ENCODE results near the gene AIRE.
"Not testable (repeated sequence)": the region's sequence is repeated elsewhere in the genome, so short reads cannot be mapped to it uniquely, and the experiment has no call there.

Gene AIRE

GRCh38 chr21:44285138-44285992 is at the start of gene AIRE:
Gene AIRE (plus strand): TSS chr21:44285876. CDS start chr21:44286007, 131 bp downstream.
- DNase-seq: no peak

- not testable (repeated sequence) for DNase-seq
Measured at GRCh38 chr21:44240353-44240752, 45.3 kb upstream of the AIRE start.

GRCh38 chr21:44240842-44241241 is 44.8 kb upstream of the AIRE start, which contains the start of gene ICOSLG:
Gene ICOSLG (minus strand): TSS chr21:44240943. CDS start chr21:44240817, 126 bp downstream.
- not testable (repeated sequence) for DNase-seq

- DNase-seq: not testable (repeated sequence)
Measured at GRCh38 chr21:44241281-44241680, 44.4 kb upstream of the AIRE start.

GRCh38 chr21:44243980-44244379 is 41.7 kb upstream of the AIRE start:
- not testable (repeated sequence) for DNase-seq

GRCh38 chr21:44247904-44248303 is 37.8 kb upstream of the AIRE start:
- not testable (repeated sequence) for DNase-seq

- not testable (repeated sequence) for DNase-seq
Measured at GRCh38 chr21:44249204-44250037, 36.3 kb upstream of the AIRE start.

- no peak for DNase-seq
Measured at GRCh38 chr21:44253832-44254710, 31.6 kb upstream of the AIRE start.

- DNase-seq: no peak
Measured at GRCh38 chr21:44255511-44255981, 30.1 kb upstream of the AIRE start.

GRCh38 chr21:44258056-44258725 is 27.5 kb upstream of the AIRE start:
- DNase-seq: no peak

GRCh38 chr21:44259082-44259705 is 26.5 kb upstream of the AIRE start:
- no peak for DNase-seq

GRCh38 chr21:44260066-44260465 is 25.6 kb upstream of the AIRE start:
- no peak for DNase-seq

GRCh38 chr21:44260791-44261631 is 24.7 kb upstream of the AIRE start:
- DNase-seq: no peak

GRCh38 chr21:44261675-44262295 is 23.9 kb upstream of the AIRE start, which contains the start of gene DNMT3L:
Gene DNMT3L (minus strand): TSS chr21:44261897. CDS start chr21:44261259, 638 bp downstream.
- no peak for DNase-seq

- no peak for DNase-seq
Measured at GRCh38 chr21:44262338-44263056, 23.2 kb upstream of the AIRE start.

- DNase-seq: no peak
Measured at GRCh38 chr21:44263221-44263760, 22.4 kb upstream of the AIRE start.

GRCh38 chr21:44263768-44264167 is 21.9 kb upstream of the AIRE start:
- no peak for DNase-seq

GRCh38 chr21:44265734-44266270 is 19.9 kb upstream of the AIRE start:
- no peak for DNase-seq
